GM12801 (cell line): Measurements from ENCODE around the gene DOCK4.

Experiments used
- CTCF ChIP-seq: IDR thresholded peaks from one replicate; pipeline ENCODE4 v1.5.1; 2011; ENCODE audit warnings: control low read depth; ENCODE audit not compliant: insufficient read length; ENCODE audit errors: extremely low read depth

Gene DOCK4

DNA sequence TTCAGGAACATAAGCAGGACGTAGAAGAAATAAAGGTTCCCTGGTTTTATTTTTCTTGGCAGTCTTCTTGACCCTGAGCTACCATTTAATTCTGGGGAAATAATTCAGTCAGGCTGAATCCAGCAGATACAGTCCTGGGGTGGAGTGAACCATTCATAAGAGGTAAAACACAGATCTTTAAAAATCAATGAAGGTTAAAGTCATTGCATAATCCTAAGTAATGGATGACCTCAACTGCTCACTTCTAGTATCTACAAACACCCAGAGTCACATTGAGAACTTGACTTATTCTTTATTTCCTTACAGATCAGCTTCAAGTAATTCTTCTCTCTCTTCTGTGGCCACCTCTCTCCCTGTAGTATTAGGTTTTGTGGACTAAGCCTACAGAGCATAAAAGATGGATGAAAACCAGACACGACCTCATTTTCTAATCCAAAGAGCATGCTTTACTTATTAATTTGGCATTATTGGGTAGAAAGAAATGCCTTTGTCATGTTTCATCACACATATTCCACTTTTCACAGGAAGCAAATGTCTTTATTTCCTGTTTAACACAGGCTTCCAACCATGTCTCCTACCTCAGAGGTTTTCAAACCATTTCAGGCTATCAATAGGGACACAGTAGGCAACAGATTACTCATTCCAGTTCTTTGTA, 461.6 kb downstream of the DOCK4 start:
- TF ChIP-seq CTCF = no peak

- TF ChIP-seq CTCF = no peak
Measured at GRCh38 chr7:111743244-111743847, 462.9 kb downstream of the DOCK4 start.

DNA sequence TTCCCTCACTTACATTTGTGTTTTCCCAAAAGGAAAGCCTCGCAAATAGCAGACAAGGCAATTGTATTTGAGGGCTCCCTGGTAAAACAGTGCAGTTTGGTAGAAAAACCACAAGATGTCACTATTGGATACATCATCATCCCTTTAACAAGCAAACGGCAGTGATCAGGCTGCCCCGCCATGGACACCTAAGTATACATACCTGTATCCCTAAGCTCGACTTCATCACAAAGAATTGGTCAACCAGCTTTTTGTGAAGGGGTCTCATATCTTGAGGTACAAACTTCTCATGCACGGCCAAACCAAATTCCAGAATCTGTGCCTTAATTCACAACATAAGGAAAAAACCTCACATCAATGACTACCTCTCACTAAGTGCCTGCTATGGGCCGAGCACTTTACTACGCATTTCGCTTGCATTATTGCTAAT, 464.4 kb downstream of the DOCK4 start:
- no peak for TF ChIP-seq CTCF

DNA sequence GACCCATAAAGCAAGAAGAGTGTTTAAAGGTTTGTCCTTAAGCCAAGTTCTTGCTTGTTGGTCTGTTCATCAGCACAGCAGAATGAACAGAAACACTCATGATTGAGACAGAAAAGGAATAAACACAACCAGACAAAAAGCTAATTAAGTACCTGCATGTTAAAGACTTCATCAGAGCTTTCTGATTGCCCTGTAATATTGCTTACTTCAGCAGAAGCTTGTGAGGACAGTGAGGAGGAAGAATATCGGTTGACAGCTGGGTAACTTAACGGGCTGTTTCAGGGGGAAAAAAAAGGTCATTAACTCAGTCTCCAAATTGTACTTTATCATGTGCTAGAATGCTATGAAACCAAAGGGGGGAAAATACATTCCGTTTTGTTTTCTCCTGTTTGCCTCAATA, 465.3 kb downstream of the DOCK4 start:
- no peak for TF ChIP-seq CTCF

- TF ChIP-seq CTCF = no peak
Measured at GRCh38 chr7:111736552-111736874, 469.7 kb downstream of the DOCK4 start.

DNA sequence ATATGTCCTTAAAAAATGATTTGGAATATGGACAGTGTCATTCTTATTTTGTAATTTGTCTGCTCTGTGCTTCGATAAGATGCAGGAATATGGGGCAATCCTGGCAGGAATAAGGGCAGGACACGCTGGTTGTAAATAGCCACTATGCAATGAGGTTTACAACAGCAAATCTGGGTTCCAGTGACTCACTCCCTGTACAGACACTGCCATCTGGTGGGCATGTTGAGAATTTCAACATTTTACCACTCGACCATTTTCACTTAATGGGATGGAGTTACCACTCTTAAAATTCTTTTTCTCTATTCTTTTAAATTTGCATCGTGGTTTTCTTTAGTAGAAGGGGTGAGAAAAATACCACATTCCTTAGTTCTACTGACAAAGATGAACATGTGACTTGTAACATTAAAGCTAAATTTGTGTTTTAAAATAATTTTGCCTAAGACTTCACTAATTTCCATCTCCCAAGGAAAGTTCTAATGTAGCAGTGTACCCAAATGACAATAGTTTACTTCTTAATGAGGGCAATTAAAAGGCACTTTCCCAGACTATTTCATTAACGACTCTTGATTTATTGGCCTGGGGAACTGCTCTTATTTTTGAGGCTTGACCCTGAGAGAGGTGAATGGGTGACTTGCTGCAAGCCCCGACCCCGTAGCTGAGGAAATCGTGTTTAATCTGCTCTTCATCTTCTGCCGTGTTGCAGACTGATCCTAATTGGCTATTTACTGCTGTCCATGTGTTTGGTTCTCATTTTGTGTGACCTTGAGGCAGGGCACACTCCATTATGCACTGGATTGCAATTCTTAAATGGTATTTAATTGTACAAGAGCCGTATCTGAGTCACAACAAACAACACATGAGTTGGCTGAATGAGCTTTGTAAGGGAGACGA, 470.3 kb downstream of the DOCK4 start:
- no peak for TF ChIP-seq CTCF

DNA sequence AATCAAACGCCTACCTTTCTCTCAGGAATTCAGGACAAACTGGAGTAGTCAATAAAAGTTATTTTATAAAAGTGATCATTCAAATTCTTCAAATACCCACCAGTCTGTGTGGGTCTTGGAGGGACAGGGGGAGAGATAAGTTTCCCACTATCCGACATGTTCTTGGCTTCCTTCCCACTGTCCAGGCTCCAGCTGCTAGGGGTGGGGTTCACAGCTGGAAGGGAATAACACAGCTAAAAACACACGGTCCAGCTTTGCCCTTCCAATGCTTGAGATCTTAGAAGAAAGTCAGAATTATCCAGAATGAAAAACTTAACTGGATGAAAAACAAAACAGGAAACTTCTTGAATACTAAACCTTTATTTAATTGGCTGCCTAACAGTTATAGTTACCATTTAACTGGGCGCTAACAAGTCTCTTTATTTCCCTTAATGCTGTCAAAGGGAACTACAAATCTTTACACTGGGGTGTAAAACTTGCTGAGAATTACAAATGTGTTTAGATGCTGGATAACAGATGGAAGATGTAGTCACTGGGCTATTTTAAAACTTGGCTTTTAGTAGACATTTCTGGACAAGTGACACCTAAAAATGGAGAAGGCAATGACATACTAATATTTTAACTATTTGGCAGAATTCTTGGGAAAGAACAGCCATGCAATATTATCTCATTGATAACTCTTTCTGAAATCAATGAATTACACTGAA, 471.1 kb downstream of the DOCK4 start:
- no peak for TF ChIP-seq CTCF
